ENCODE data around the gene EDAR.

EDAR gene

DNA sequence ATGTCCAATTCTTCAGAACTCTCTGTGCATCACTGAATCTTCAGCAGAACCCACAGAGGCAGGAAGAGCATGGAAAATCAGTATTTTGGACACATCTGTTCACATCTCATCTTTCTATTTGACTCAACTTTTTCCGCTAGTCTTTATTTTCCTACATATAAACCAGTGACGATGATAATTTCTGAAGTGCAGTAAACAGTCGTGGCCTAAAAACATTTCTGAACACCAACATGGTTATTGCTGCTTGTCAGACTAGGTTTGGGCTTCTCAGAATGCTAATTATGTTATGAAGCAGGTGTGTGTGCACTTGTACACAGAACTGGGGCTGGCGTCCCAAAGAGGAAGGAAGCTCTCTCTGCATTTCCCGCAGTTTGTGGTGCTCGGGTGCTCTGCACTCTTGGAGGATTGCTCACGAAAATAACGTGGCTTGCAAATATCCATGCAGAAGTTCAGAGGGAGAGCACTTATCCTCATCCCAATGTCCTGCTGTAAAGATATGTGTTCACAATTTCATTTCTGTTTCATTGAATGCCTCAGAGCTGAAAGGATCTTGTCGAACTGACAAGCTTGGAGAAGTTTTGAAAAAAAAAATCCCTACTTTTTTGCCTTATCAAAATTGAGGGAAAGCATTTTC lies 50.8 kb downstream of the EDAR start:
- DNase-seq = no peak

DNA sequence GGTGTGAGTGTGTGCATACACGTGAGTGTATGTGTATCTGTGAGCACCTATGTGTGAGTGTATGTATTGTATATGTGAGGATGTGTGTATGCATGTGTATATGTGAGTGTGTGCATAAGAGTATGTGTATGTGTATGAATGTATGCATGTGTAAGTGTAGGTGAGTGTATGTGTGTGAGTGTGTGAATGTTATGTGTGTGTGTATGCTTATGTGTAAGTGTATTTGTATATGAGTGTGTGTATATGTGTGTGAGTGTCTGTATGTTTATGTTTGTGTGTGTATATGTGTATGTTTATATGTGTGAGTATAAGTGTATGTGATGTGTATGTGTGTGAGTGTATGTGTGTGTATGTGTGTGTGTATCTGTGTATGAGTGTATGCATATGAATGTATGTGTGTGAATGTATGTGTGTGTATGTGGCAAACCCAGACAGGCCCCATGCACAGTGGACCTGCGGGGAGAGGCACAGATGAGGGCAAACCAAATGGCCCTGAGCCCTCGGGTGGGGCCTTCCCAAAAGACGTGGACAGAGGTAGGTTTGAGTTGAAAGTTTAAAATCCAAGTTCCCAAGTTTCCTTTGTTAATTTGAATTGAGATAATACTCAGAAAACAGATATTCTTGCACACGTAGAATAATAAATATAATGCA lies 51.5 kb downstream of the EDAR start:
- DNase-seq = no peak

GRCh38 chr2:108936866-108937265 lies 52.2 kb downstream of the EDAR start:
- no peak for DNase-seq

DNA sequence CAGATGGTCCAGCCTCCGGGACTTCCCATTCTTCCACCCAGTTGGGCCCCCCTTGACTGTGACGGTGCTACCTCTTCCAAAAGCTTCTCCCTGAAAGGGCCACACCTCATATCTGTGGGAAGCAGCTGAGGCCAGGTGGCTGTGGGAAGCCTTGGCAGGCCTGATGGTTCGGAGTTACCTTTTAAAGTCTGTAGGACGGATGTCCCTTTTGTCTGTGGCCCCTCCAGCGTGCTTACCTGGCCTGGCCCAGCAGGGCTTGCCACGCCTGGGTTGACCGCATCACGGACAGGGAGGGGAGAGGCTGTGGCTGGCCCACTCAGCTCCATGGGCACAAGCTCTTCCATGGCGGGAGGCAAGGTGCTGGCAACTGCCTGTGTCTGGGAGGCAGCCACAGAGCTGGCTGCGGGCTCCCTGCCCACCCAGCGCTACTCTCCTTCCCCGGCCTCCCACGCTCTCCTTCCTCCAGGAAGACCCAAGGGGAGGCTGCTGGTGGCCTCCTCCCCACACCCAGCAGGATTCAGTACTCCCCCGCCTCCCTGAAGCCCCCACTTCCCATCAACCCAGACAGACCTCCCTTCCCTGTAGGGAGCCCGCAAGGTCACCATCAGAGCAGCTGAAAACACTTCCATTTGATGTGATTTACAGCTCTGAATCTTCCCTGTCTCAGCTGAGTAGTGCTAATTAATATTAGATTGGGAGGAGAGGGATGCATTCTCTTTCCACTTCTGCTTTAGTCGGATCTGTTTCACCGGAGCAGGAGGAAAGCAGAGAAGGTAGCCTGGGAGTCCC lies 52.8 kb downstream of the EDAR start:
- DNase-seq = no peak

DNA sequence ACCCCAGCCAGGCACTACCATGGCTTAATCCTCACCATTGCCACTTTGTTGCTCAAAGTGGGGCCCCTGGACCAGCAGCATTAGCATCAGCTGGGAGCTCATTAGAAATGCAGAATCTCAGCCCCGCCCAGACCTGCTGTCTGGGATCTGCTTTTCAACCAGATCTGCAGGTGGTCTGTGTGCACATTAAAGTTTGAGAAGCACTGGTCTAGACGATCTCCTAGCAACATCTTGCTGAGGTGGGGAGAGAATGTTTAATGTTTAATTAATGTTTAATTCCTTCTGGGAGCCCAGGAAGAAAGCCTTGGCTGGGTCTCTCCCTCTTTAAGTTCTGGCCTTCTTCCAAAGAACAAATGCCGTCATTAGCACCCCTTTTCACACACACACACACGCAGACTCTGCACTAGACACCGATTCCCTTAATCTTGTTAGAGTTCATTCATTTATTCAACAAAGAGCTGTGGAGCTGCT lies 53.7 kb downstream of the EDAR start:
- DNase-seq = no peak

DNA sequence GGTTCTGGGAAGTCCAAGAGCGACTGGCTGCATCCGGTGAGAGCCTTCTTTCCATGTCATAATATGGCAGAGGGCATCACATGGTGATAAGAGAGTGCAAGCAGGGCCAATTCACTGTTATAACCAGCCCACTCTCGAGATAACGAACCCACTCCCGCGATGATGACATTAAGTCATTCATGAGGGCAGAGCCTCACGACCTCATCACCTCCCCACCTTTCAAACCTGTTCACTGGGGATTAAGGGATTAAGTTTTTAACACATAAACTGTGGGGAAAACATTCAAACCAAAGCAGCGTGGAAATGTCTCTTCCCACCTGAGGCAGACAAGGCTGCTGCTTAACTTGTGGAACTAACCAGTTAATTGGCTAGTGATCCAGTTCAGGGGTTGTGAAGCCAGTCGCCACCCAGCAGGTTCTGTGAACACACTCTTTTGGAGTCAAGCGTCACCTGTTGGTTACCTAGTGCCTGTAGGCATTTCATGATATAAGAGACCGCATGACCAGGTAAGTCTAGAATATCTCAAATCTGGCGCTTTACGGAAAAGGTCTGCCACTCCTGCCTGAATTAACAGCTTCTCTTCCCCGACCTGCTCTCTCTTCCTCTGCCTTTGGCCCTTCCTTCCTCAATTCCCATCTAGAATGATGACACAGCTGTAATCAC lies 54.3 kb downstream of the EDAR start:
- DNase-seq = no peak

GRCh38 chr2:108934151-108934550 lies 54.9 kb downstream of the EDAR start:
- DNase-seq = no peak

GRCh38 chr2:108933691-108934117 lies 55.3 kb downstream of the EDAR start:
- DNase-seq = no peak

- DNase-seq = no peak
These were observed 56.2 kb downstream of the EDAR start for GRCh38 chr2:108932736-108933332.

- DNase-seq = no peak
These were observed 57.6 kb downstream of the EDAR start for GRCh38 chr2:108931372-108931771.

DNA sequence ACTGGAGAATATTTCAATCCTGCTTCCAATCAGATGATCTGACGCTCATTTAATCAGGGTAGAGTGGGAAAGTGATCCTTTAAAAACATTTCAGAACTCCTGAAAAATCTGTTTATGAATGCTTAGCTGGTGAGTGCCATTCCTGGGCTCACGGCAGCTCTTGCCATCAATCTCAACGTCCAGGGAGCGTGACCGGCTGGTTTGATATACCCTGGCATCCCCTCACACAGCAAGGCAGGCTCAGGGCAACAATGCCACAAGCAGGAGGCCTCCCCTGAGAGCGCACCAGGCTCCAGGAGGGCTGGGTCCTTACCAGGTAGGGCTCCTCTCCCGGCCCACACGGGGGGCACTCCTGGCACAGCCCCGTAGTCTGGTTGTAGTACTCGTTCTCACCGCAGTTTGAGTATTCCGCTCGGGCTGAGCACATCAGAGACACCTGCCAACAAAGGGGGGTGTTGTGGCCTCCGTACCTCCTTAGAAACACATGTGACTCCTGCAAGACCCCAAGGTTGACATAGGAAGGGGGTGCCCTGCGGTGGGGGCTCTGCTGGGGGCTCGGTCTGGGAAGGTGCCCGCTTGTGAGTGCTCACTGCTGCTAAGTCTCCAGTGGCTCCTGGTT lies 59.1 kb downstream of the EDAR start:
- no peak for DNase-seq

GRCh38 chr2:108928660-108929377 lies 60.2 kb downstream of the EDAR start:
- DNase-seq = no peak

DNA sequence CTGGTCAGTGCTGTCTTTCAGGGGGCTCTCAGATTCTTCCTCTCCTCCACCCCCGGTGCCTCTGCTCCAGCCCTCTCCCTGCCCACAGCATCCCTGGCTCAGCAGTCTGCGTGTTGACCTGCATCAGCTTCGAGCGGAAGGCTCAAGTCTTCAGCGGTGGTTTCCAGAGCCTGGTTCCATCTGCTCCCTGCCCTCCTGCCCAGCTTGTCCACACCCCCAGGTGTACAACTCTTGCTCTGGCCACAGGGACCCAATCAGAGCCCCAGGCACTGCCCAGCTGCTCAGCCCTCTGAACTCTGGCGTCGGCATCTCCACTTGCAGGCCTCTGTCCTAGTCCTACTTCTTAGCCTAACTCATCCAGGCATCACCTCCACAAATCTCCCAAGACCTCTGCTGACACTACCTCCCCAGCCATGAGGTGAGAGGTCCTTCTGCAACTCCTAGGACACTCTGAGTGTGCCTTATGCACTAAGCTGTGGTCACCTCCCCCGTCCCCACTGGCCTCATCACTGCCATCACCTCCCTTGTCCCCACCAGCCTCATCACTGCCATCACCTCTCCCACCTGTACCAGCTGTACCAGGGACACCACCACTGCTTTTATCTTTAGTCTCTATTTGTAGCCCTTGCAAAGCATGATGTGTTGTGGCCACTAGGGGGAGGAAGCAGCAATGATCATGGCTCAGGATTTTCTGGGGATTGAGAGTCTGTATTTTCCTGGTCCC lies 60.9 kb downstream of the EDAR start:
- no peak for DNase-seq

DNA sequence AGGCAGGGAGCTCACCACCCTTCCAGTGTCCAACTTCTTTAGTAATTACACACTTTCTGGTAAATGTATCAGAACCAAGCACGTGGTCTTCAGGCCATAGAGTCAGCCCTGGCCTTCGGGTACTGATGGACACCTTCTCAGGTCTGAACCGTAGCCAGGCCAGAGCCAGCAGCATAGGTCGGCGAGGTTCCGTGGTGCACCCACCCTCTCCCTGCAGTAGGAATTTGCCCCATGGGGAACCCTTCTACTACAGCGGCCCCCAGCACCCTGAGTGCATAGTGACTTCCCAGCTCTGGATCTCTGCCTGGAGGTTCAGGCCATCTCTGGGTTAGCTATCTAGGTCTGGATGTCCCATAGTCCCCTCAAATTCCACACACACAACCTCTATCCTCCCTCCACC lies 61.6 kb downstream of the EDAR start:
- no peak for DNase-seq

DNA sequence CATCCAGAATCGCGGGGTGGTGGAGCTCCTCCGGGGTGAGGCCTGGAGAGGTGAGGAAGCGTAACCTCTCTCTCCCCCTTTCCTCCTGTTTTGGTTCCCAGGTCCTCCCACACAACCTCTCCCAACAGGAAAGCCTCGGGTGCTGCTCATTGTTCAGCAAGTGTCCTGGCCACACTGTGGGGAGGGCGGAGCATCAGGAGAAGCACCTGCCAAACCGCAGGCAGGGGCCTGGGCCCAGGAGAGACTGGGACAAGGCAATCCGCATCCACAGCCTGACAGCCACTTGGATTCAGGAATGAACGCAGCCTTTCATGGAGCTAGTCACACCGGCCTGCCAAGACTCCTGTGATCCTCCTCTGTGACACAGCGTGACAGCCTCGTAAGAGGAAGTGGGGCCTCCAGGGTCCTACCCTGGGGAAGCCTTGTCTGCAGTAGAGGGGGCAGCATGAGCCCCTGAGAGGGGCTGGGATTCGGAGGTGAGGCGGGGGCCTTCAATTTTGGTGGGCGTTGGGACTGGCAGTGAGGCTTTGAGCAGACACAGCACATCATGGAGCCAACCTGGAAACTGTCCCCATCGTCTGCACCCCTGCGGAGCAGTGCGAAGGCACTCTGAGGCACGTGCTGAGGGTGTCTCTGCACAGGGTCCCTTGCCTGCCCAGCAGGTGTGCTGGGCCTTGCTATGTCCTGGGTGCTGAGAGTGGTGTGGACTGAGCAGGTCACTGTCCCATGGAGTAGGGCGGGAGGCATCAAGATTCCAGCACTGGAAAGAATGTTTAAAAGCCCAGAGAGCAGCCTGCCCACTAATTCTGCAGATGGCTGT lies 62.2 kb downstream of the EDAR start:
- no peak for DNase-seq

DNA sequence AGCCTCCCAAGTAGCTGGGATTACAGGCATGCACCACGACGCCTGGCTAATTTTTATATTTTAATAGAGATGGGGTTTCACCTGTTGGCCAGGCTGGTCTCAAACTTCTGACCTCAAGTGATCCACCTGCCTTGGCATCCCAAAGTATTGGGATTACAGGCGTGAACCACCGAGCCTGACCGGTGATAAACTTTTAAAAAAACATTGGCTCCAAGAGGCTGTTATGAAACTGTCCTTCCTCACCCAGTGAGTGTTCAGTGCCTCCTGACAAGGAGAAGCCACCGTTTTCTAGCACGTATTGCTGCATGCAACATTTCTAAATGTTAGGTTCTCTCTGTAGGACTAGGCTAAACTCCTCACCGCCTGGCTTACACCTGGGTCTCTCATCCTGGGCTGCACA lies 63.3 kb downstream of the EDAR start:
- no peak for DNase-seq

DNA sequence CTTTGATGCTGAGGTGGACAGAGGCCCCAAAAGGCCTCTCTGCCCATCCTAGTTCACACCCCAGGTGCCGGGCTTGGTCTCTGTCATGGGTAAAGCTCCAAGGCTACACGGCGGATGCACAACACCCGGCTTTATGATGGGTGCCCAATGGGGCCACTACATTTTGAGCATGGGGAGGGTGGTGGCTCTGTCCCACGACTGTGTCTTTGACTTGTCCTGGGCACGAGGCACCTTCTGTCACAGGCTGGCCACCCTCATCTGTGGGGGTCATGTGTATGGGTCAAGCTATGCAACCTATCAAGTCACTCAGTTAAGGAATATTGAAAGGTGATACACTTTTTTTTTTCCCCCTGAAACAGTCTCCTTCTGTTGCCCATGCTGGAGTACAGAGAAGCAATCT lies 63.7 kb downstream of the EDAR start:
- DNase-seq = no peak

DNA sequence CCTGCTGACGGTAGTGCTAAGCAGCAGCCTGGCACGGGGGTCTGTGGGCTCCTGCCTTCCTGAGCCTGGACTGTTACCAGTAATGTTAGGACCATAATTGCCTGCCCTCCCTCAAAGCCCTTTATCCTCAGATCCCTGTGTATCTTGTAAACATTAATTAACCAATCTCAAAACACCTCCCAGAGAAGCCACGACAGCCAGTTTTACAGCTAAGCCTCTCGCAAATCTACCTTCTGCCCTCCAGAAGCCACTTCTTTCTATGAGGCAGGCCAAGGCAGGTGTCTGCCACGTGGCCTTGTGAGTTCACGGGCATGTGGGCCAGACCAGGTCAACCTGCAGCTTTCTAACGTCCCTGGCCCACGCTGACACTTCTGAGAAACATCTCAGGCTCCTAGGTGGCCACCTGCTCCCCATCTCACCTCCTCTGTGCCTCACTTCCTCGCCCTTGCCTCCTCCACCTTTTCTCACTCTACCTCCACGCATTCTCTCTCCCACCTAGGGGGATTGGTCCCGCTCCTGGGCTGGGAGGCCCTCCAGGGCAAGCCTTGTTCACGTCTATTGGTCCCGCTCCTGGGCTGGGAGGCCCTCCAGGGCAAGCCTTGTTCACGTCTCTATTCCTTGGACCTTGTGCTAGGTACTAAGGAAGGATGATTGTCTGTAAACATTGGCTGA lies 64.3 kb downstream of the EDAR start:
- no peak for DNase-seq

DNA sequence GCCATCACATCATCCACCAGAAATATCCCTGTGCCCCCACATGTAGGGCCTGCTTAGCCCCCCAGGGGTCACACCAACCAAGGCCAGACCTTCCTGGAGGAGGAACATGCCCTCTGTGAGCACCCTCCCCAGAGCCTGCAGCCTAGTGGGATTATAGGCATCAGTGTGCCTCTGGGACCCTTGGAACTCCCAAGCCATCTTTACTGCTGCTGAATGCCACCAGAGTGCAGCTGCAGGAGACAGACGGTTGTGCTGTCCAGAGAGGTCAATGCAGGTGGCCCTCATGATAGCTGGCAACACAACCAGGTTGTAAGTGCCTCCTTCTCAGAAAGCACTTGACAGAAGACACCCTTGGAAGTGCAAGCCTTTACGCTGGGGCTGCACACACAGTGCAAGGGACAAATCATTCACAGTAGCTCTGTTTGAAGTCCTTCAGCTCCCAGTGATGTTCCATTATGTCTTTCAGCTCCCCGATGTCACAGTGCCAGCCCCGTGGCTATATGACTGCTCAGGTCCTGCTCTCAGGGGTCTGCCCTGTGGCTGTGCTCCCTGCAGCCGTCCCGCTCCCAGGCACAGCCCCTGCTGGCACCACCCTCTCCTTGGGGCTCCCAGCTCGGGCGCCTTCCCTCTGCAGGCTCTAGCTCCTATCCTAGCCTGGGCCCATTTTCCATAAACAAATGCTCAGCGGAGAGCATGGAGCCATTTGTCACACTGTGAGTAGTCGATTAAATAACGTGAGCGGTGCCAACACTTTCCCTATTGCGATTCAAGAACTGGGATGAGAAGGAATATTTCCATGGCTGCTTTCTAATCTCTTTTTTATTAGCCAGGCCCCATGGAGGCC lies 65.1 kb downstream of the EDAR start:
- no peak for DNase-seq

Data from effector CD8-positive, alpha-beta T cell (primary cell).